RCC 7860 (cell line): ENCODE data around the gene ACAA2.
"Not testable (repeated sequence)": the region's sequence is repeated elsewhere in the genome, so short reads cannot be mapped to it uniquely, and the experiment has no call there.

Experiments
- DNase-seq: peaks from one replicate; pipeline ENCODE4 v3.0.0-alpha.2; 2015; ENCODE audit warnings: low spot score
- FAIRE-seq: peaks from 2 replicates; lab custom pipeline; 2012; peaks lifted over from hg19 to GRCh38; lab: Jason Lieb, UNC

Gene ACAA2

DNA sequence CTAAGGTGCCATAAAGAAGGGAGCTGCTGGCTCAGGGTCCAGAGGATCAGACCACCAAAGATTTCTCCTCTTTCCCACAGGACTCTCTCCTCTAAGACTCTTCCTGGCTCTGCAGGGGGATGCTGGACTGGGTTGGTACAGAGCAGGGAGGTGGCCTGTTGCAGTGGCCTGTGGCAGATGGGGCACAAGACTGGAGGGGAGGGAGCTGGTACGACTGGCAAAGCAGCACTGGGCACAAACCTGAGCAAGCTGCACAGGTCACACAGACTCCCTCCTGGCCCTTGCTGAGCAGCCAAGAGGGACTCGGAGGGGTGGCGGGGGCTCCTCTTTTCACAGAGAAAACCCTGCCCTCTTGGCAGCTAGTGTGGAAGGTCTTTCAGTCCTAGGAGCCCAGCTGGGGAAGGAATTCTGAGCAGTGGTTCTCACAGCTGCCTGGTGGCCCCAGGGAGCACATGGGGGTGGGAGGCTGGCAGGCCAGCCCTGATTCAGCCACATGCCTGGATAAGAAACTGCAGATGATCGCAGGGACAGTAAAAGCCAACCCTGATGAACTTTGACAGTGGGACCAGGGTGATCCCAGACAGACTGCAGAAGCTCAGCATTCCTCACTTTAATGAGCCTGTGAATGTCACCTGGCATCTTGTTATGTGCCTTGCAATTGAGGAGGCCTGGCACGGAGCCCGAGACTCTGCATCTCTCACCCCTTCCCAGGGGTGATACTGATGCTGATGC is 32.5 kb upstream of the ACAA2 start:
- DNase-seq = no peak

DNA sequence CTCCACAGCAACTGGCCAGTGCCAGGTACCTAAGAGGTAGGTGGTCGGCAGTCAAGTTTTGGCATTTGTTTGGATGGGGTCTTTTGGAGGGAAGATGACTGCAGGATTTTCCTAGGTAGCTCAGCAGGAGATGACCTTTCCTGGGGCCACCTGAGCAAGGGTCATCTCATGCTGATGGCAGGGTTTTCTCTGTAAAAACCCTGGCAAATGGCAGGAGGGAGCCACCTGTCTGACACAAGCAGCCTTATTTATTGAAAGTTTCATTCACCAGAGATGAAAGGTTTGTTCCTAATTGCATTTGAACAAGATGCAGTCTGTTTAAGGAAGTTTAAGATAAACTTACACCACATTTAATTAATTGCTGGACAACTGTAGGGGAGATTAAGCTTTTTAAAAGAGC is 31.6 kb upstream of the ACAA2 start:
- no peak for DNase-seq
- FAIRE-seq = no peak

More for the DNA sequence above, 32.5 kb upstream of the ACAA2 start:
- FAIRE-seq = no peak

DNA sequence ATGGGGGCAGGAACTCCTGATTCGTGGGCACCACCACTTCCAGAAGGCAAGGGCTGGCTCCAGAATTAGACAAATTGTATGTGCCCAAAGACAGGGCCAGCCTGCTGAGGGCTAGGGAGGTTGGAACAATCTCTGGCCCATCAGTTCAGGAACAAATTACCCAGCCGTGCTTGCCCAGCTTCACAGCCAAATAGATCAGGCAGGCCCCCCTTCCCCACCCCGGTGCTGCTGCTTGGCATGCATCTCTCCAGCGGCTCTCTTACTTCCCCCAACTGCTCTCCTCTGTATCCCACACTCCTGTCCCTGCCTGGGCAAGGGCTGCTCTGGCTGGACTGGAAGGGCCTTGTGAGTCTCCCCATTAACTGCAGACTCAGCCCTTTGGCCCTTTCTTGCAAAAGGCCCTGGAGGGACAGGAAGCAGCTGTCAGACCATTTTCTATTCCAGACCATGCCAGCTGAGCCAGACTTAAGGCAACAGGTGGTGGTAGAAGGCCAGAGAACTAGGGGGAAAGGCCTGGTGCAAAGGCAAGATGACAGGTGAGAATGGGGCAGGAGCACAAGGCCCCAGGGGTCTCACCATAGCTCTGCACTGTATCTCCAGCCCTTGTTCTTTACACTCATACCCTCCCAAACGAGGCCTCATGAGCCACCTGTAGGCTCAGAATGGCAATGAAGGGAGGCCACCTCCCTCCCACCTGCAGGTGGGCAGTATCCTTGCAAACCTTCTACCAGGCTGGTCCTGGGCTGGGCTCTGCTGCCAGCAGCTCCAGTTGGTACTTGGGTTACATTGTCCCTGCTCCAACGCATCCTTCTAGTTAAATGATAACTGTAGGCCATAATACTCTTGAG is 30.7 kb upstream of the ACAA2 start:
- FAIRE-seq = no peak
- DNase-seq = no peak

DNA sequence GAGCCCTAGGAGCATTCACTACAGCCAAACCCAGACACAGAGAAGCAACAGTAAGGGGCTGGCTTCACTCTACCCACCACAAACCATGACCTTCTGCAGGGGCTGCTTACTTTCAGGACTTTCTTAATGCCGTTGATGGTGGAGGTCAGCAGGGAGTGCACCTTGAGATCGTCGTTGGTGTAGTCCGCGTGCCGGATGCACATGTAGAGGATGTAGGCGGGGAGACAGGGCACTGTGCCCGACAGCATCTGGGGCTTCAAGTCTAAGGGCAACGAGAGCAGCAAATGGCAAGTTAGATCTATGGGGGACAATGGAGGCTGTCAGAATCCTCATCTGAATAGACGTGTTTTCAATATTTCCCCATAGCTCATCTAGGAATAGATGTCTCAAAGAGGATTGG is 29.8 kb upstream of the ACAA2 start:
- FAIRE-seq = no peak

DNA sequence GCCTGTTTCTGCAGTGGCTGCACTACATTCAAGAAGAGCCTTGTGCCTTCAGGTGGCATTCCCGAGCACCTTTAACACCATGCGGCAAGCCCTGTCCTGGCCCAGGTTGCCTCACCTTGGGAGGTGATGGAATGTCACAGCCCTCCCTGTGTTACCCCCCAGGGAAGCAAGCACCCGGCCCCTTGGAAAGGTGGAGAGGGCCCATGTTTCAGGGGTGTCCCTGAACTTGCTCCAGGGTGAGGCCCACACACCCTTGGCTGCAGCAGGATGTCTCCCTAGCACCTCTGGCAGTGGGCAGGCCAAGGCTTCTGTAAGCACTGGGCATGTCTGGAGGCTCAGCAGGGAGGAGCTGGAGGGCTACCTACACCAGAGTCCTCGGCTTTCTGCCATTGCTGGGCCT is 29.3 kb upstream of the ACAA2 start:
- DNase-seq = no peak
- no peak for FAIRE-seq

More for the DNA sequence above, 29.8 kb upstream of the ACAA2 start:
- DNase-seq = no peak

DNA sequence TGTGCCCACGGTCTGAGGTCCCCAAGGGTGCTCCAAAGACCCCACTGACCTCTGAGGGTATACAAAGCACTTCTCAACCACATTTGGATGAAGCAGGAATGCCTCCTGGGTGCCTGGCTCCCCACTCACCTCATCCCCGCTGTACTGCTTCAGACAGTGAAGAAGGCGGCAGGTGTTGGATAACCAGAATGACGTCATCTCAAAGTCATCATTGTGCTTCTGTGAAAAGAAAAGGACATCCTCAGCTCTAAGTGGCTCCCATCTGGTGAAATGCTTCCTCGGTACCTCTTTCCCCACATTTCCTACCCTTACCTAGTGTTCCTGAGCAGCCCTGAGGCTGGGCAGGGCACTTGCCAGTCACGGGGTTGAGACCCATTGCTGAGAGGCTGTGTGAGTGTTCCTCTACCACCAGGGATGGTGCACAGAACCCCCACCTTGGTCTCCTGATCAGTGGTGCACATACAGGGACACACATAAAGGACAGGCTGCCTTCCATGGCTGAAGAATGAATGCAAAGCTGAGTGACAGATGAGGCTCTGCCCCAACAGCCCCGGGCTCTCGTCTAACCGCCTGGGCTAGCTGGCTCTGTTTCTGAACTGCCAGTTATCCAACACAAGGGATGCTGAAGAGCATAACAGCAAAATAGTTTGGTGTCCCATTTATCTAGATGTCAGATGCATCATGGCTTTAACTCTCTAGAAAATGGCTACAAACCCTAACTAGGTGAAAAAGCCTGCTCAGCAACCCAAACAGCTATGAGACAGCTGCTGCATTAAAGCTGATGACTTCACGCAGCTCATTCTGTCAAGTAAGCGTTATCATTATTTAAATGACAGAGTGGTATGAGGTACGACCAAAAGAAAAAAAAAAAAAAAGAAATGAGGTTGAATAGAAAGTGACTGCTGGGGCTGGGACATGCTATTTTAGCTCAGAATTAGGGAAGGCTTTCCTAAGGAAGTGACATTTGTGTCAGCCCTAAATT is 28.2 kb upstream of the ACAA2 start:
- FAIRE-seq (no peak), DNase-seq (no peak)

DNA sequence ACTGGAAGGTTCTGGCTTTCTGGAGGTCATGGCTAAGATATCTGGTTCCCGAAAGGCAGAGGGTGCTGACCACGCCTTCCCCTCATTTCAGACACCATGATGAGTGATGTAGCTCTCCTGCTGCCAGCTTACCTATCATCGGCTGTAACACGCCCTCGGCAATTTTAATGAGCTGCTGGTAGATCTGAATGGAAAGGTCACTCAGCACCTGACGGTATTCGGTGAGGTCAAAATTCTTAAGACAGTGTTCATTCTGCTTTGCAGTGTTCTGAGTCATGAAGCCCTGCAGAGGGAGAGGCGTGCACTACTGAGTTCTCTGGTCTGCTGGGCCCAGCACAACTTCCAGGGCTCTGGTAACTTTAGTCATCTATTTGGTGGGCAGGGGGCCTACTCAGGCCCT is 25.7 kb upstream of the ACAA2 start:
- FAIRE-seq (peak; percentile 39), DNase-seq (peak; percentile 75)

DNA sequence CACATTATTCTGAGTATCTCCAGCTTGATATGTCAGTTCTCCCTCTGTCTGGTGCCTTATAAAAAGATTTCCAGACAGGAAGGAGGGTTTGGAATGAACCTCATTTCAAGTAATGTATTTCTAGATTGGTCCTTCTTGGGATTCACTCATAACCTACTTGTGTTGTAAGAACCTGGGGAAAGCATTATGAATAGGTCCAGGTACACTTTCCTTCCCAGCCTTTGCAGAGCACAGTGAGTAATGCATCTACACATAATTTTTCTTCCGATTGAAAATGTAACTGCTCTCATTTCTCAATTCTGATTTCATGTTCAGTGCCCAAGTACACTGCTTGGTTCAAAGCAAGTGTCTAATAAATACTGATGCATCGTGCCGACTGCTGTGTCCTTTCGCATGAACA is 25.0 kb upstream of the ACAA2 start:
- DNase-seq (no peak), FAIRE-seq (no peak)

DNA sequence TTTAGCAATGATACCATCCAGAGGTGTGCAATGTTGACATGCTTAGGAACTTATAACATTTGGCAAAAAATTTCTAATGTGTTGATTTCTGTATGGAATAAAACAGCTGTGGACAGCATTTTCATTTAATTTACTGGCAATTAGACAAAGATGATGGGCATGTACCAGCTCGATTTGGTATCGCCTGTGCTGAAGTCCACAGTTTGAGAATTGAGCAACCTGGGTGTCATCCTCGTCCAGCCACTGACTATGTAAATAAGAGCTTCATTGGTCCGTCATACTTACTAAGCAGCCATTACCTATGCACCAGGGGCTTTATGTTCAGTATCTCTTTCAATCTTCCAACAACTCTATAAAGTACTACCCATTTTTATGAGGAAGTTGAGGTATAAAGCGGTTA is 24.6 kb upstream of the ACAA2 start:
- no peak for FAIRE-seq

DNA sequence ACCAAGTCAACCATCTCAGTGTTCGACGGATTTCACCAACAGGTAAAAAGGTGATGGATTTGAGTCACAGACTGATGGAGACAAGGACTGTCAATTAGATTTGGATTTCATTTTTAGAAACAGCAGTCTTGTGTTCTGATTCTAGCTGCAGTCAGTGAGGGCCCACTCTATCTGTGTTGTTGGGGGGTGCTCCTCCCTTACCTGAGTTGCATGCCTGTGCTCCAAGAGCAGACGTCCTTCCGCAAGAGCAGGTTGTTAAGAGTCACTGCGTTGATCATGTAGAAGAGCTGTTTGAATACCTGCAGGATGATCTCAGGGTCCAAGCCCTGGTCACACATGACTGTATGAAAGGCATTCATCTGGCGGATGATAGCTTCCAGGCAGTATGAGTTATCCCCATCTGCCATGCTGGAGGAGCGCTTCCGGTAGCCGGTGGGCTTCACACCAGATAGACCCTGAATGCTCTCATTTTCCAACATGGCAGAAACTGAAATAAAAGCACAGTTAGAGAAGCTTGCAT is 24.0 kb upstream of the ACAA2 start:
- DNase-seq, FAIRE-seq: not testable (repeated sequence)

More for the DNA sequence above, 24.6 kb upstream of the ACAA2 start:
- no peak for DNase-seq

DNA sequence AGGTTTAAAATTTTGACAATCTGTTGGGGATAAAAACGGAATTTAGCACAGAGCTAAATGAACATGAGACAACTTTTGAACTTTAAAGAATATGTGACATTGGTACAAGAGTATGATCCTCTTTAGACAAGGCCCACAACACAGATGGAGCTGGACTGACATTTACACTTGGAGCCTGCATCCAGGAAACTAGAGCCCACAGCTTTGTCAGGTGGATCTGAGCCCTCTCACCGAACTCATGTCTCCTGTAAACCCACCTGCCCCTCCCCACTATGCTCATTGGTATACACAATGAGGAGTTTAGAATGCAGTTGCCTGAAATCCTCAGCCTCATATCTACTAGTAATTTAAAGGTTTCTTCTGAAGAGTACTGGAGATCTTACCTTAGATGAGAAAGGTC is 22.1 kb upstream of the ACAA2 start:
- FAIRE-seq = no peak
- DNase-seq = no peak

DNA sequence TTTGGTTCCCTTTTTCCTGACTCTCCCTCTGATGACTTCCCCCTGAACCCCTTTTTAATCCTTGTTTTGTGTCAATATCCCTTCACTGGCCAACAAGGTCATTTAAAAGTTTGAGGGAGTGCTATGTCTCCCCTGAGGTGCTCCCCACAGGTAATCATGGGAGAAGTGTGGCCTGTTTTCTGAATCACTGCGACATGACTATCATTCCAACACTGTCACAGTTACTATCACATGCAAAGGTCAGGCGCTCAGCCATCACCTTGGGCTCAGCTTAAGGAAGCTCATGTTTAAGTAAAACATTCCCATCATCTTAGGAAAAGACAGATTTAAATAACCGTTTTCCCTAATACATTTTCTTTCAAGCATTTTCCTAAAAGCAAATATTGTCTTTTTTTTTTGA is 20.9 kb upstream of the ACAA2 start:
- FAIRE-seq (no peak), DNase-seq (no peak)

DNA sequence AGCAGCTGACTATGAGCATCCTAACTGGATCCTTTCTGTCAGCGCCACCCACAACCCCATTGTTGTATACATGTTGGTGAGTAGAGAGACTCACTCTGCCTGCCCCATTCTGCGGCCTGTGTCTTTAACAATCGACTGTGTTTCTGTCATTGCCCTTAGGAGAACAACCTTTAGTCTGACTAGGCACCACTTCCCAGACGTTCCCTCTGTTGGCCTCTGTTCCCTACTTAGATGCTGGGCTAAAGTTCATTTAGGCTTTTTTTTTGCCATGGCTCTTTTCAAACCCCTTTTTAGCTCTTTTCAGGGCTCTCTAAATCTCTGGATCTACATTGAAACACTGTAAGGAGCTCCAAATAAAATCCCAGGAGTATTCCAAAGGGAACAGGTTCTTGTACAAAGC is 20.5 kb upstream of the ACAA2 start:
- FAIRE-seq = no peak
- no peak for DNase-seq

DNA sequence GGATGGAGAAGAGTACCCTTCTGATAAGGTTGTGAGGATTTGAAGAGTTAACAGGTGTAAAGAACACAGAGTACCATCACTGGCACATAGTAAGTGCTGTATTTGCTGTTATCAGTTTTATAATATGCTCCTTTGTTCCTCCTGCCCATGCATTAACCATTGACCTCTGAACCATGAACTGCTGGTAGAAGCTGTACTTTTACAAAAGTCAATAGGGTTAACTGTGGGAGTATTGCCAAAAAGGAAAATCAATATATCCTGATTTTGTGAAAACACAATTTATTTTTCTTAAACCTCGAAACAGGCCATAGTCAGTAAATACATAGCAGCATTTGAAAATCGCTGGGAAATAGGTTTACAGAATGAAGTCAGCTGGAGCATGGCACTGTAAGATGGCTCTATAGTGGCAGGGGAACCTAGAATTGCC is 18.9 kb upstream of the ACAA2 start:
- no peak for DNase-seq
- FAIRE-seq = no peak

DNA sequence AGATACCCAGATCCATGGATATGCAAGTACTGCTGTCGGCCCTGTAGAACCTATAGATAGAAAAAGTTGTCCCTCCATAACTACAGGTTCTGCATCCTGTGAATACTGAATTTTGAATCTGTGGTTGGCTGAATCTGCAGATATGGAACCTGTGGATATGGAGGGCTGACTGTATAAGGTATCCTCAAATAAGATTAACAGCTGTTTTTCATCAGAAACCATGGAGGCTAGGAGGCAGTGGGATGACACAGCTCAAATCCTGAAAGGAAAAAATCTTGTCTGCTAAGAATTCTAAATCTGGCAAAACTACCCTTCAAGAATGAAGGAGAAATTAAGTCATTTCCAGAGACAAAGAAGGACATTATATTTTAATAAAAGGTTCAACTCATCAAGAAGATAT is 14.7 kb upstream of the ACAA2 start:
- no peak for DNase-seq
- FAIRE-seq = no peak

DNA sequence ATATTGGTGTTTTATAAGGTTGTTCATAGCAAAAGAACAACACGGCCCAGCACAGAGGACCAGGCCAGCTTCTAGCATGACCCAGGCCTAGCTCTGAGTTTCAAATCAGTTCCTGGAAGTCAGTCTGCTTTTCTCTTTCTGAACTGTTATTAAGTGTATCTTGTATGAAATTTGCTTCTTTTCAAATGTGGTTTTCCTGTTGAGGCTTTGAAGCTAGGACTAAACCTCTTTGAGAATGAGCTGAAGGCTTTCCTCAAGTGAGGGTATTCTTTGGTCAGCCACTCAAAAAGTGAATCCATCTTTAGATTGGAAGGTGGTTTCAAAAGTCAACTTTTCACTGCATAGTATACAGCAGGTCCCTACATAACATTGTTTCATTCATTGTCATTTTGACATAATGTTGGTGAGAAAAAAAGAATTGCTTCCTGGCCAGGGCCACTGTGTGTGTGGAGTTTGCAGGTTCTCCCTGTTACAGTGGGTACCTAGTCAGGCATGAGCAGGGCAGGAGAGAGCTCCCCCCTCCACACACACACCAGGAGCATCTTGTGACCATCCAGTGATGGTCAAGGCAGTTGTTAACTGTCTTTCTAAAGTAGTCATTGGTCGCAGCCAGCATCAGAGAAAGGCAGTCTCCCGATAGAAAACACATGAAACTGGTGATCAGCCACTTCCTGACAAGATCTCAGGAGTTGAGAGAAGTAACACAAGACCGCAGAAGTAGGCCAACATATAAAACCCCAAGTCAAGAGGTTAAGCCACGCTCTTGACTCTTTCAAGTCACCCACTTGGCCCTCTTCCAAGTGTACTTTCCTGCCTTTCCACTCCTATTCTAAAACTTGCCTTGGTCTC is 6.7 kb upstream of the ACAA2 start:
- FAIRE-seq (no peak), DNase-seq (no peak)

DNA sequence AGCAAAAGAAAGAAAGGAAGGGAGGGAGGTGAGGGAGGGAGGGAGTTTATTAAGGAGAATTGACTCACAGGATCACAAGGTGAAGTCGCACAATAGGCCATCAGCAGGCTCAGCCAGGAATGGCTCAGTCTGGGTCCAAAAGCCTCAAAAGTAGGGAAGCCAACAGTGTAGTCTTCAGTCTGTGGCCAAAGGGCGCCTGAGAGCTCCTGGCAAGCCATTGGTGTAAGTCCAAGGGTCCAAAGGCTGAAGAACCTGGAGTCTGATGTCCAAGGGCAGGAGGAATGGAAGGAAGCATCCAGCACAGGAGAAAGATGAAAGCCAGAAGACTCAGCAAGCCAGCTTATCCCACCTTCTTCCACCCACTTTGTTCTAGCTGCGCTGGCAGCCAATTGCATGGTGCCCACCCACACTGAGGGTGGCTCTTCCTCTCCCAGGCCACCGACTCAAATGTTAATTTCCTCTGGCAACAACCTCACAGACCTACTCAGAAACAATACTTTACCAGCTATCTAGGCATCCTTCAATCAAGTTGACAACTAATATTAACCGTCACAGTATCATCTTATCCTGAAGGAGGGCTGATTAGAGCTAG is 5.8 kb upstream of the ACAA2 start:
- no peak for FAIRE-seq
- DNase-seq = no peak

DNA sequence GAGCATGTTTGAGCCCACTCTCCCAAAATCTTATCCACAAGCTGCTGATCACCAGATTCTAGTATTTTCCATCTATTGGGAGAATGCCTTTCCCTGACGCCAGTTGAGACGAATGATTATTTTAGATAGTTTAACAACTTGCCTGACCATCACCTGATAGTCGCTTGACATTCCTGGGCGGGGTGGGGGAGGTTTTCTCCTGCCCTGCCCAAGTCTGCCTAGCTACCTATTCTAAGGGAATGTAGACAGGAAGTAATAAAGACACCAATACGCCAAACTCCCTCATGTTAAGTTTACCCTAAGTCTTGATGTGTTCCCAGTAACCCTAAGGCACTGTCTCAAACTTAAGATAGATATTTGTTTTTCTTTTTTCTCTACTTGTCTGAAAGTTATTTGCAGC is 4.6 kb upstream of the ACAA2 start:
- FAIRE-seq (no peak), DNase-seq (no peak)

DNA sequence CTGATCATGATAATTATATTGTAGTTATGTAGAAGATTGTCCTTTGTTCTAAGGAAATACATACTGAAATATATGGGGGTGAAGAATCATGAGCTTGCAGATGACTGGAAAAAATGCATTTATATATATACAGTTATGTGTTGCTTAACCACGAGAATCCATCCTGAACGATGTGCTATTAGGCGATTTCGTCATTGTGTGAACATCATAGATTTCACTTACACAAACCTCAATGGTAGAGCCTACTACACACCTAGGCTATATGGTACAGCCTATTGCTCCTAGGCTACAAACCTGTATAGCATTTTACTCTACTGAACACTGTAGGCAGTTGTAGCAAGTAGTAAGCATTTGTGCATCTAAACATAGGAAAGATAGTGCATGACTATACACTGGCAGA is 2.6 kb upstream of the ACAA2 start:
- DNase-seq = no peak
- no peak for FAIRE-seq

DNA sequence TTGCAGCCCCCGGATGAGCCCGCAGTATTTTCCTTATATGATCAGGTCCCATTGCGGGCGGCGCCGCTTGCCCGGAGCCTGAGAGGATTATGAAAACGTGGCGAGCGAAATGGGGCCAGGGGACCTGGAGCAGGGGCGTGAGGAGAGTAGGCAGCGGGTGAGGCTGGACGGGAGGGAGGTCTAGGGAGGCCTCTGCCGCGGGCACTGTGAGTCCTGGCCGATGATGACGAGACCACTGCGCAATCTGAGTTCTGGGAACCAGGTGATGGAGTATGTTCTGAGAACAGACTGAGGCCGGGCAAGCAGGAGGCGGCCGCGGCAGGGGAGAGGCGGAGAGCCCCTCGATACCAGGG is 790 bp upstream of the ACAA2 start:
- DNase-seq = no peak
- FAIRE-seq = no peak
